IMR-90 (cell line): Measurements from ENCODE around the gene NEUROD6. TPM values are rescaled to one million over a fixed set of nuclear protein-coding genes. Genes with fewer than 3 reads are reported as not detected.

Experiments used
- ATAC-seq: fragments of 200-7000 bp; cut with Tn5 transposase; 2 replicates; pipeline ENCODE4 v1.9.1; 2020; ENCODE audit warnings: low read depth, mild to moderate bottlenecking, moderate library complexity
- BruUV-seq: library from RNA; stranded (reverse); fragments of 400-500 nt; replicated peaks from 2 replicates; lab custom pipeline; 2021; lab: Mats Ljungman, UMichigan
- CTCF ChIA-PET: fragments of 300-600 bp; formaldehyde crosslinking; extraction: SDS; loops from one replicate; lab custom pipeline; 2021; ENCODE audit warnings: antibody characterized with exemption; lab: Yijun Ruan, JAX
- POLR2A ChIA-PET: fragments of 300-600 bp; sonication (Branson Sonifier 250); formaldehyde crosslinking; loops from one replicate; lab custom pipeline; 2022; ENCODE audit warnings: antibody characterized with exemption; ENCODE audit not compliant: unreplicated experiment; lab: Charles Lee
- DNase-seq: peaks from one replicate; pipeline ENCODE4 v3.0.0; 2013
- H2AFZ ChIP-seq: replicated peaks from 2 replicates; pipeline ENCODE3; 2013; ENCODE audit warnings: low read length, mild to moderate bottlenecking; ENCODE audit not compliant: poor library complexity
- H2AK5ac ChIP-seq: 2 replicates; pipeline ENCODE4 v1.6.1; 2013; ENCODE audit warnings: low read depth, low read length, inconsistent platforms
- H2AK9ac ChIP-seq: replicated peaks from 2 replicates; pipeline ENCODE3; 2013; ENCODE audit warnings: mild to moderate bottlenecking, low read depth, low read length, moderate library complexity; ENCODE audit not compliant: poor library complexity
- H2BK120ac ChIP-seq: 2 replicates; pipeline ENCODE4 v1.6.1; 2013; ENCODE audit warnings: low read depth, low read length, inconsistent platforms
- H2BK15ac ChIP-seq: 3 replicates; pipeline ENCODE4 v1.6.1; 2013; ENCODE audit warnings: low read depth, low read length, inconsistent platforms
- H2BK20ac ChIP-seq: 2 replicates; pipeline ENCODE4 v1.6.1; 2013; ENCODE audit warnings: low read depth, mild to moderate bottlenecking, inconsistent platforms, low read length, moderate library complexity
- H2BK5ac ChIP-seq: 2 replicates; pipeline ENCODE4 v1.6.1; 2013; ENCODE audit warnings: mild to moderate bottlenecking, low read depth, low read length, inconsistent platforms; ENCODE audit not compliant: poor library complexity, severe bottlenecking
- H3K14ac ChIP-seq: replicated peaks from 2 replicates; pipeline ENCODE4 v1.6.1; 2013; ENCODE audit warnings: low read depth, low read length, inconsistent platforms
- H3K18ac ChIP-seq: 2 replicates; pipeline ENCODE4 v1.6.1; 2013; ENCODE audit warnings: low read depth, low read length, control low read depth
- H3K23ac ChIP-seq: 2 replicates; pipeline ENCODE4 v1.6.1; 2013; ENCODE audit warnings: low read depth, low read length, inconsistent platforms
- H3K27ac ChIP-seq: 2 replicates; pipeline ENCODE4 v1.5.1; 2013; ENCODE audit warnings: mild to moderate bottlenecking, control low read depth, low read length; ENCODE audit not compliant: insufficient read depth
- H3K27me3 ChIP-seq: 2 replicates; pipeline ENCODE4 v1.6.1; 2013; ENCODE audit warnings: low read length; ENCODE audit not compliant: control insufficient read depth, insufficient read depth
- H3K36me3 ChIP-seq: 2 replicates; pipeline ENCODE4 v1.6.1; 2013; ENCODE audit warnings: low read length, mixed read lengths; ENCODE audit not compliant: control insufficient read depth, insufficient read depth
- H3K4ac ChIP-seq: 2 replicates; pipeline ENCODE4 v1.6.1; 2013; ENCODE audit warnings: low read depth, low read length, inconsistent platforms
- H3K4me1 ChIP-seq: 2 replicates; pipeline ENCODE4 v1.6.1; 2013; ENCODE audit warnings: low read length, mixed read lengths; ENCODE audit not compliant: control insufficient read depth, insufficient read depth
- H3K4me2 ChIP-seq: 2 replicates; pipeline ENCODE4 v1.6.1; 2013; ENCODE audit warnings: low read depth, mild to moderate bottlenecking, control low read depth, low read length, moderate library complexity
- H3K4me3 ChIP-seq: 2 replicates; pipeline ENCODE4 v1.5.1; 2013; ENCODE audit warnings: low read depth, mild to moderate bottlenecking, control low read depth, low read length, moderate library complexity; ENCODE audit not compliant: insufficient read depth
- H3K56ac ChIP-seq: 2 replicates; pipeline ENCODE4 v1.6.1; 2013; ENCODE audit warnings: low read length, inconsistent platforms; ENCODE audit not compliant: insufficient read depth; ENCODE audit errors: extremely low read depth
- H3K79me1 ChIP-seq, 2 experiments: 2 replicates each; pipeline ENCODE4 v1.6.1; 2013; ENCODE audit warnings: low read length in 2 of 2, inconsistent platforms in 1 of 2, low read depth in 1 of 2
- H3K9ac ChIP-seq: 2 replicates; pipeline ENCODE4 v1.6.1; 2013; ENCODE audit warnings: low read depth, low read length, control low read depth
- H3K9me1 ChIP-seq: 2 replicates; pipeline ENCODE4 v1.6.1; 2013; ENCODE audit warnings: low read length, inconsistent platforms; ENCODE audit not compliant: insufficient read depth
- H3K9me3 ChIP-seq: 2 replicates; pipeline ENCODE4 v1.6.1; 2013; ENCODE audit warnings: low read length; ENCODE audit not compliant: control insufficient read depth, insufficient read depth
- H4K20me1 ChIP-seq: 2 replicates; pipeline ENCODE4 v1.6.1; 2013; ENCODE audit warnings: low read length, inconsistent platforms; ENCODE audit not compliant: insufficient read depth
- H4K5ac ChIP-seq: 2 replicates; pipeline ENCODE4 v1.6.1; 2013; ENCODE audit warnings: mild to moderate bottlenecking, low read depth, low read length, control low read depth
- H4K8ac ChIP-seq, 2 experiments: 2 replicates each; pipeline ENCODE4 v1.6.1; 2013; ENCODE audit warnings: low read depth in 2 of 2, low read length in 2 of 2, control low read depth in 1 of 2, inconsistent platforms in 1 of 2
- H4K91ac ChIP-seq: 2 replicates; pipeline ENCODE4 v1.6.1; 2013; ENCODE audit warnings: low read depth, low read length, inconsistent platforms; ENCODE audit not compliant: insufficient read depth
- BHLHE40 ChIP-seq: fragments of 150-350 bp; IDR thresholded peaks from 2 replicates; pipeline ENCODE4 v1.6.1; 2016; ENCODE audit warnings: mild to moderate bottlenecking, low read depth, low read length
- CEBPB ChIP-seq: IDR thresholded peaks from 2 replicates; pipeline ENCODE4 v1.6.1; 2012; ENCODE audit warnings: low read depth, low read length, improper control_type of control experiment
- CHD1 ChIP-seq: IDR thresholded peaks from 2 replicates; pipeline ENCODE4 v1.6.1; 2012; ENCODE audit warnings: low read depth, low read length, improper control_type of control experiment
- FOS ChIP-seq: fragments of 150-350 bp; IDR thresholded peaks from 2 replicates; pipeline ENCODE4 v1.6.1; 2016; ENCODE audit warnings: low read depth, low read length
- MAFK ChIP-seq: IDR thresholded peaks from 2 replicates; pipeline ENCODE4 v1.6.1; 2012; ENCODE audit warnings: low read depth, low read length, improper control_type of control experiment
- MAZ ChIP-seq: IDR thresholded peaks from 2 replicates; pipeline ENCODE4 v1.6.1; 2012; ENCODE audit warnings: low read depth, mild to moderate bottlenecking, low read length, improper control_type of control experiment, moderate library complexity, borderline replicate concordance
- MXI1 ChIP-seq: IDR thresholded peaks from 2 replicates; pipeline ENCODE4 v1.6.1; 2012; ENCODE audit warnings: low read depth, mild to moderate bottlenecking, low read length, moderate library complexity, borderline replicate concordance
- POLR2A ChIP-seq: IDR thresholded peaks from 2 replicates; pipeline ENCODE4 v1.6.1; 2012; ENCODE audit warnings: mild to moderate bottlenecking, low read depth, low read length
- RAD21 ChIP-seq: IDR thresholded peaks from 2 replicates; pipeline ENCODE4 v1.6.1; 2012; ENCODE audit warnings: low read length, improper control_type of control experiment
- RCOR1 ChIP-seq: IDR thresholded peaks from 2 replicates; pipeline ENCODE4 v1.6.1; 2012; ENCODE audit warnings: mild to moderate bottlenecking, low read length, improper control_type of control experiment; ENCODE audit not compliant: insufficient replicate concordance
- RFX5 ChIP-seq: IDR thresholded peaks from 2 replicates; pipeline ENCODE4 v1.8.0; 2012; ENCODE audit warnings: low read depth, mild to moderate bottlenecking, low read length, moderate library complexity
- SMC3 ChIP-seq: fragments of 150-350 bp; IDR thresholded peaks from 2 replicates; pipeline ENCODE4 v1.6.1; 2016; ENCODE audit warnings: low read depth, mild to moderate bottlenecking, antibody characterized with exemption, low read length, moderate library complexity
- WGBS, 2 experiments: methylation state at CpG; one replicate each; pipeline versions ENCODE4 v1.1.5 to v1.1.7; 2013; ENCODE audit warnings: missing lambda C conversion rate in 2 of 2; ENCODE audit not compliant: insufficient read length in 1 of 2; ENCODE audit errors: extremely low coverage in 2 of 2; 5-methylcytosine and 5-hydroxymethylcytosine counted together
- dilution Hi-C: fragments of 300-500 bp; cut with HindIII; formaldehyde crosslinking; loops from one replicate; pipeline ENCODE4 v1.14.3; 2018; ENCODE audit warnings: low sequenced_read_pairs; ENCODE audit not compliant: unreplicated experiment
- in situ Hi-C: fragments of 300-500 bp; cut with MboI; formaldehyde crosslinking; loops from 3 replicates; pipeline ENCODE4 v1.14.3; 2019; ENCODE audit warnings: low sequenced_read_pairs, inconsistent platforms, mixed read lengths
- intact Hi-C: fragments of 100-400 bp; cut with micrococcal nuclease; formaldehyde crosslinking; loops from 2 replicates; pipeline ENCODE4 v1.10.0; 2022
- polyA plus RNA-seq, 3 experiments: library from polyadenylated mRNA; depleted of rRNA; stranded (reverse); fragments of >200 nt; gene quantifications; 2 replicates each; pipeline ENCODE4 v1.2.3, GENCODE V29; 2012; ENCODE audit warnings: low replicate concordance in 1 of 3
- total RNA-seq: library from RNA; depleted of rRNA; stranded (reverse); fragments of >200 nt; gene quantifications from 2 replicates; pipeline ENCODE4 v1.2.3, GENCODE V29; 2012
- TF ChIP-seq, protein P1 (sequence below): conservative IDR thresholded peaks from 2 replicates; pipeline ENCODE4 v1.5.1; 2012; ENCODE audit warnings: mild to moderate bottlenecking, low read depth, low read length, improper control_type of control experiment
- TF ChIP-seq, protein P2 (sequence below): fragments of 150-350 bp; IDR thresholded peaks from 2 replicates; pipeline ENCODE4 v1.6.1; 2017; ENCODE audit warnings: mild to moderate bottlenecking, antibody characterized with exemption, low read length, low read depth
- TF ChIP-seq, protein P3 (sequence below): fragments of 150-350 bp; IDR thresholded peaks from 2 replicates; pipeline ENCODE4 v1.6.1; 2016; ENCODE audit warnings: low read depth, mild to moderate bottlenecking, low read length, moderate library complexity, borderline replicate concordance

The NEUROD6 gene
- total and polyA plus RNA-seq, 2 of the 4 experiments (the other 2 are of a cell fraction): not detected

- Histone ChIP-seq H2BK15ac (no peak overlapping the region), H3K9me1 (no peaks in the 10 kb centered on the region), H2AK5ac (no peak overlapping the region), H3K4me3 (no peak overlapping the region), H3K56ac (no peak overlapping the region), H2BK5ac (no peak overlapping the region), H2AFZ (no peak overlapping the region), H3K4me1 (no peaks in the 10 kb centered on the region), H3K4ac (no peak overlapping the region), H3K27me3 (no peaks in the 10 kb centered on the region), H2BK20ac (no peak overlapping the region), H3K27ac (no peak overlapping the region), H3K4me2 (no peak overlapping the region), H3K9ac (no peak overlapping the region), H4K5ac (no peak overlapping the region), H3K9me3 (no peaks in the 10 kb centered on the region), H3K36me3 (no peaks in the 10 kb centered on the region), H2BK120ac (no peak overlapping the region), H3K14ac (no peak overlapping the region), H4K20me1 (no peaks in the 10 kb centered on the region), H4K91ac (no peak overlapping the region), H4K8ac (no peak overlapping the region), H2AK9ac (no peak overlapping the region), H3K23ac (no peak overlapping the region), H3K18ac (no peak overlapping the region), H3K79me1 (no peaks in the 10 kb centered on the region)
- WGBS, 2 experiments: no CpG with 5 or more reads among the region's 1 CpG
- intact Hi-C loops: no loop called here
- in situ Hi-C loops: no loop called here
- ATAC-seq (no peak), DNase-seq (no peak)
- no peak for TF ChIP-seq BHLHE40
- no peak for TF ChIP-seq RFX5
- TF ChIP-seq RAD21: no peak
- TF ChIP-seq, protein P1, sequence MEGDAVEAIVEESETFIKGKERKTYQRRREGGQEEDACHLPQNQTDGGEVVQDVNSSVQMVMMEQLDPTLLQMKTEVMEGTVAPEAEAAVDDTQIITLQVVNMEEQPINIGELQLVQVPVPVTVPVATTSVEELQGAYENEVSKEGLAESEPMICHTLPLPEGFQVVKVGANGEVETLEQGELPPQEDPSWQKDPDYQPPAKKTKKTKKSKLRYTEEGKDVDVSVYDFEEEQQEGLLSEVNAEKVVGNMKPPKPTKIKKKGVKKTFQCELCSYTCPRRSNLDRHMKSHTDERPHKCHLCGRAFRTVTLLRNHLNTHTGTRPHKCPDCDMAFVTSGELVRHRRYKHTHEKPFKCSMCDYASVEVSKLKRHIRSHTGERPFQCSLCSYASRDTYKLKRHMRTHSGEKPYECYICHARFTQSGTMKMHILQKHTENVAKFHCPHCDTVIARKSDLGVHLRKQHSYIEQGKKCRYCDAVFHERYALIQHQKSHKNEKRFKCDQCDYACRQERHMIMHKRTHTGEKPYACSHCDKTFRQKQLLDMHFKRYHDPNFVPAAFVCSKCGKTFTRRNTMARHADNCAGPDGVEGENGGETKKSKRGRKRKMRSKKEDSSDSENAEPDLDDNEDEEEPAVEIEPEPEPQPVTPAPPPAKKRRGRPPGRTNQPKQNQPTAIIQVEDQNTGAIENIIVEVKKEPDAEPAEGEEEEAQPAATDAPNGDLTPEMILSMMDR: no peak
- TF ChIP-seq POLR2A: no peak
- TF ChIP-seq RCOR1: no peak
- TF ChIP-seq MAZ: no peak
- TF ChIP-seq SMC3: no peak
- TF ChIP-seq CEBPB: no peak
- TF ChIP-seq, protein P2, sequence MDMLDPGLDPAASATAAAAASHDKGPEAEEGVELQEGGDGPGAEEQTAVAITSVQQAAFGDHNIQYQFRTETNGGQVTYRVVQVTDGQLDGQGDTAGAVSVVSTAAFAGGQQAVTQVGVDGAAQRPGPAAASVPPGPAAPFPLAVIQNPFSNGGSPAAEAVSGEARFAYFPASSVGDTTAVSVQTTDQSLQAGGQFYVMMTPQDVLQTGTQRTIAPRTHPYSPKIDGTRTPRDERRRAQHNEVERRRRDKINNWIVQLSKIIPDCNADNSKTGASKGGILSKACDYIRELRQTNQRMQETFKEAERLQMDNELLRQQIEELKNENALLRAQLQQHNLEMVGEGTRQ: no peak
- TF ChIP-seq, protein P3, sequence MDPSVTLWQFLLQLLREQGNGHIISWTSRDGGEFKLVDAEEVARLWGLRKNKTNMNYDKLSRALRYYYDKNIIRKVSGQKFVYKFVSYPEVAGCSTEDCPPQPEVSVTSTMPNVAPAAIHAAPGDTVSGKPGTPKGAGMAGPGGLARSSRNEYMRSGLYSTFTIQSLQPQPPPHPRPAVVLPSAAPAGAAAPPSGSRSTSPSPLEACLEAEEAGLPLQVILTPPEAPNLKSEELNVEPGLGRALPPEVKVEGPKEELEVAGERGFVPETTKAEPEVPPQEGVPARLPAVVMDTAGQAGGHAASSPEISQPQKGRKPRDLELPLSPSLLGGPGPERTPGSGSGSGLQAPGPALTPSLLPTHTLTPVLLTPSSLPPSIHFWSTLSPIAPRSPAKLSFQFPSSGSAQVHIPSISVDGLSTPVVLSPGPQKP: no peak
- no peak for TF ChIP-seq MAFK
- TF ChIP-seq MXI1: no peak
- TF ChIP-seq CHD1: no peak
- no peak for TF ChIP-seq FOS
- dilution Hi-C loops: no loop called here
- no TSS peak for BruUV-seq
- ChIA-PET CTCF (no interaction called here), POLR2A (no interaction called here)
Observed at GRCh38 chr7:31362401-31362800, 21.9 kb upstream of the NEUROD6 start.
